ENCODE measurements around the gene NT5DC2.
"Not testable (repeated sequence)": the region's sequence is repeated elsewhere in the genome, so short reads cannot be mapped to it uniquely, and the experiment has no call there.

- not testable (repeated sequence) for TF ChIP-seq CTCF (conservative IDR thresholded peaks at IDR 0.05); EZH2 (IDR thresholded peaks at IDR 0.05; ENCODE audit: low read depth)
Measured at GRCh38 chr3:52526671-52527038, 7.0 kb downstream of the NT5DC2 start.

Measured in PC-9 (cell line).